Neural cell (in vitro differentiated cells): ENCODE data around the gene CDX1.

Experiments
- EP300 ChIP-seq: fragments of 450-650 bp; conservative IDR thresholded peaks from 2 replicates; pipeline ENCODE4 v1.6.1; 2014; ENCODE audit warnings: antibody characterized with exemption, mild to moderate bottlenecking, moderate library complexity; ENCODE audit not compliant: poor library complexity, severe bottlenecking
- EZH2 ChIP-seq: fragments of 200-600, 300-800 bp; shearing (Covaris generic), sonication (generic); IDR thresholded peaks from 2 replicates; pipeline ENCODE4 v1.6.1; 2014; ENCODE audit warnings: antibody characterized with exemption, low read length, borderline replicate concordance, mild to moderate bottlenecking; ENCODE audit not compliant: insufficient read depth, poor library complexity, severe bottlenecking
- POLR2AphosphoS5 ChIP-seq: IDR thresholded peaks from 2 replicates; pipeline ENCODE4 v1.6.1; 2012
- RAD21 ChIP-seq: fragments of 450-650 bp; conservative IDR thresholded peaks from 2 replicates; pipeline ENCODE4 v1.6.1; 2014; ENCODE audit warnings: antibody characterized with exemption, mild to moderate bottlenecking, moderate library complexity
- TF ChIP-seq, protein P1 (sequence below): fragments of 450-650 bp; IDR thresholded peaks from 2 replicates; pipeline ENCODE4 v1.5.1; 2014; ENCODE audit warnings: antibody characterized with exemption, mild to moderate bottlenecking, moderate library complexity; ENCODE audit not compliant: poor library complexity, severe bottlenecking
- TF ChIP-seq, protein P2 (sequence below): IDR thresholded peaks from 2 replicates; pipeline ENCODE4 v1.6.1; 2012; ENCODE audit warnings: borderline replicate concordance

DNA sequence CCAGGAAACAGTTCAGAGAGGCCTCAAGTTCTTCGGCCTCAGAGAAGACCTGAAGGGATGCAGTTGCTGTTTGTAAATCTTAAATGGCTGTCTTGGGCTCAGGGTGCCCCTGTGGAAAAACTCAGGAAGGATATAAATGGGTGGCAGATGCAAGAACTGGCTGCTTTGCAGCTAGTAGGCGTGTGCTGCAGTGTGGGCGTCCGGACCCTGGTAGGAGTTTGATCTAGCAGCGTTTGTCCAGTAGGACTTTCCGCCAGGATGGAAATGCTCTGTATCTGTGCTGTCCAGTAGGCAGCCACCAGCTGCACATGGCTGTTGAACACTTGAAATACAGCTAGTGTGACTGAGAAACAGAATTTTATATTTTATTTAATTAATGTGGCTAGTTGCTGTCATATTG, 7.7 kb downstream of the CDX1 start:
- TF ChIP-seq, protein P1, sequence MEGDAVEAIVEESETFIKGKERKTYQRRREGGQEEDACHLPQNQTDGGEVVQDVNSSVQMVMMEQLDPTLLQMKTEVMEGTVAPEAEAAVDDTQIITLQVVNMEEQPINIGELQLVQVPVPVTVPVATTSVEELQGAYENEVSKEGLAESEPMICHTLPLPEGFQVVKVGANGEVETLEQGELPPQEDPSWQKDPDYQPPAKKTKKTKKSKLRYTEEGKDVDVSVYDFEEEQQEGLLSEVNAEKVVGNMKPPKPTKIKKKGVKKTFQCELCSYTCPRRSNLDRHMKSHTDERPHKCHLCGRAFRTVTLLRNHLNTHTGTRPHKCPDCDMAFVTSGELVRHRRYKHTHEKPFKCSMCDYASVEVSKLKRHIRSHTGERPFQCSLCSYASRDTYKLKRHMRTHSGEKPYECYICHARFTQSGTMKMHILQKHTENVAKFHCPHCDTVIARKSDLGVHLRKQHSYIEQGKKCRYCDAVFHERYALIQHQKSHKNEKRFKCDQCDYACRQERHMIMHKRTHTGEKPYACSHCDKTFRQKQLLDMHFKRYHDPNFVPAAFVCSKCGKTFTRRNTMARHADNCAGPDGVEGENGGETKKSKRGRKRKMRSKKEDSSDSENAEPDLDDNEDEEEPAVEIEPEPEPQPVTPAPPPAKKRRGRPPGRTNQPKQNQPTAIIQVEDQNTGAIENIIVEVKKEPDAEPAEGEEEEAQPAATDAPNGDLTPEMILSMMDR, result no peak
- TF ChIP-seq EZH2, result no peak
- TF ChIP-seq POLR2AphosphoS5, result no peak
- no peak for TF ChIP-seq RAD21
- no peak for TF ChIP-seq EP300
- TF ChIP-seq, protein P2, sequence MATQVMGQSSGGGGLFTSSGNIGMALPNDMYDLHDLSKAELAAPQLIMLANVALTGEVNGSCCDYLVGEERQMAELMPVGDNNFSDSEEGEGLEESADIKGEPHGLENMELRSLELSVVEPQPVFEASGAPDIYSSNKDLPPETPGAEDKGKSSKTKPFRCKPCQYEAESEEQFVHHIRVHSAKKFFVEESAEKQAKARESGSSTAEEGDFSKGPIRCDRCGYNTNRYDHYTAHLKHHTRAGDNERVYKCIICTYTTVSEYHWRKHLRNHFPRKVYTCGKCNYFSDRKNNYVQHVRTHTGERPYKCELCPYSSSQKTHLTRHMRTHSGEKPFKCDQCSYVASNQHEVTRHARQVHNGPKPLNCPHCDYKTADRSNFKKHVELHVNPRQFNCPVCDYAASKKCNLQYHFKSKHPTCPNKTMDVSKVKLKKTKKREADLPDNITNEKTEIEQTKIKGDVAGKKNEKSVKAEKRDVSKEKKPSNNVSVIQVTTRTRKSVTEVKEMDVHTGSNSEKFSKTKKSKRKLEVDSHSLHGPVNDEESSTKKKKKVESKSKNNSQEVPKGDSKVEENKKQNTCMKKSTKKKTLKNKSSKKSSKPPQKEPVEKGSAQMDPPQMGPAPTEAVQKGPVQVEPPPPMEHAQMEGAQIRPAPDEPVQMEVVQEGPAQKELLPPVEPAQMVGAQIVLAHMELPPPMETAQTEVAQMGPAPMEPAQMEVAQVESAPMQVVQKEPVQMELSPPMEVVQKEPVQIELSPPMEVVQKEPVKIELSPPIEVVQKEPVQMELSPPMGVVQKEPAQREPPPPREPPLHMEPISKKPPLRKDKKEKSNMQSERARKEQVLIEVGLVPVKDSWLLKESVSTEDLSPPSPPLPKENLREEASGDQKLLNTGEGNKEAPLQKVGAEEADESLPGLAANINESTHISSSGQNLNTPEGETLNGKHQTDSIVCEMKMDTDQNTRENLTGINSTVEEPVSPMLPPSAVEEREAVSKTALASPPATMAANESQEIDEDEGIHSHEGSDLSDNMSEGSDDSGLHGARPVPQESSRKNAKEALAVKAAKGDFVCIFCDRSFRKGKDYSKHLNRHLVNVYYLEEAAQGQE, result no peak
